Measurements from ENCODE around the gene MTHFSD. TPM values are rescaled to one million over a fixed set of nuclear protein-coding genes. Genes with fewer than 3 reads are reported as not detected.

MTHFSD gene
- polyA plus RNA-seq, 1 donor from 2014 or later: 25.0 TPM

DNA sequence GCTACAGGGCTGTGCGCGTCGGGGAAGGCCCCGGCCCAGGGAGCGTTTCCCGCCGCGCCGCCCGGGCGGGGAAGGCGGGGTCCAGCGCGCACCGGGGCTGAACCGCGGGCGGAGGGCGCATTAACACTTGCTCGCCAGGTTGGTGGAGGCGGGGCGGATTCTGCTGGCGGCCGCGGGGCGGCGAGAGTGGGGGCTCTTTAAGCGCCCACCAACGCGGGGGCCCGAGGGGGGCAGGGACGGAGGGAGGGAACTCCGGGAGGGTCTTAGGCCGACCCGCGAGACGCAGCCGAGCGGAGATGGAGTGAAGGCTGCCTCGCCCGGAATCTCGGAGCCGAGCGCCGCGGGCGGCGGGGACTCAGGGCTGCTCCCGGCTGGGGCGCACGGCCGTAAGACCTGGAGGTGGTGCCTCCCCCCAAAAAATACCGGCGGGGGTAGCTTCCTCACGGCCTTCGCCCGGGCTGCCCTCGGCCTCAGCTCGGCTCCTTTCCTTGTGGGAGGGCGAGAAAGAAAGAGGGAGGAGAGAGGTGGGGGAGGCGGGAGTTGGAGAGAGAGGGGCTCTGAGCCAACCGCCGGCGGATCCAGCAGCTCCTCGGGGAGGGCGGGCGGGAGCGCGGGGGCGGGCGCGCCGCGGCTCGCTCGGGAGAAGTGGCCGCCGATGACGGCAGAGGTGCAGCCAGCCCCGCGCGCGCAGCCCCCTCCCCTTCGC, 45.1 kb downstream of the MTHFSD start:
- Histone ChIP-seq H3K9ac (ENCODE audit: low read length) (no peak overlapping the region), H2AFZ (ENCODE audit: low read depth, low read length) (no peak overlapping the region), H3K4me3 (ENCODE audit: low read length) (peak overlapping the region; percentile 52), H3K27me3 (ENCODE audit: insufficient read depth, low read depth, low read length) (peaks cover 98% of the 10 kb centered on the region), H3K9me2 (ENCODE audit: insufficient read depth, low read length) (no peaks in the 10 kb centered on the region), H3K9me3 (ENCODE audit: low read length) (no peaks in the 10 kb centered on the region), H3K4me2 (ENCODE audit: low read length) (no peak overlapping the region), H3K27ac (ENCODE audit: low read length) (no peak overlapping the region), H3F3A (ENCODE audit: insufficient read depth, low read length, poor library complexity, severe bottlenecking) (no peaks in the 10 kb centered on the region), H3K36me3 (ENCODE audit: insufficient read depth, low read length) (no peaks in the 10 kb centered on the region), H3K79me2 (replicated peaks; ENCODE audit: insufficient read depth, low read length) (no peaks in the 10 kb centered on the region), H4K20me1 (ENCODE audit: insufficient read depth) (no peaks in the 10 kb centered on the region)
- TF ChIP-seq TAF1 (IDR thresholded peaks at IDR 0.05; ENCODE audit: low read depth) (no peak), EZH2 (IDR thresholded peaks at IDR 0.05; ENCODE audit: borderline replicate concordance, insufficient read depth, low read length, poor library complexity, severe bottlenecking) (peak; percentile 88)

DNA sequence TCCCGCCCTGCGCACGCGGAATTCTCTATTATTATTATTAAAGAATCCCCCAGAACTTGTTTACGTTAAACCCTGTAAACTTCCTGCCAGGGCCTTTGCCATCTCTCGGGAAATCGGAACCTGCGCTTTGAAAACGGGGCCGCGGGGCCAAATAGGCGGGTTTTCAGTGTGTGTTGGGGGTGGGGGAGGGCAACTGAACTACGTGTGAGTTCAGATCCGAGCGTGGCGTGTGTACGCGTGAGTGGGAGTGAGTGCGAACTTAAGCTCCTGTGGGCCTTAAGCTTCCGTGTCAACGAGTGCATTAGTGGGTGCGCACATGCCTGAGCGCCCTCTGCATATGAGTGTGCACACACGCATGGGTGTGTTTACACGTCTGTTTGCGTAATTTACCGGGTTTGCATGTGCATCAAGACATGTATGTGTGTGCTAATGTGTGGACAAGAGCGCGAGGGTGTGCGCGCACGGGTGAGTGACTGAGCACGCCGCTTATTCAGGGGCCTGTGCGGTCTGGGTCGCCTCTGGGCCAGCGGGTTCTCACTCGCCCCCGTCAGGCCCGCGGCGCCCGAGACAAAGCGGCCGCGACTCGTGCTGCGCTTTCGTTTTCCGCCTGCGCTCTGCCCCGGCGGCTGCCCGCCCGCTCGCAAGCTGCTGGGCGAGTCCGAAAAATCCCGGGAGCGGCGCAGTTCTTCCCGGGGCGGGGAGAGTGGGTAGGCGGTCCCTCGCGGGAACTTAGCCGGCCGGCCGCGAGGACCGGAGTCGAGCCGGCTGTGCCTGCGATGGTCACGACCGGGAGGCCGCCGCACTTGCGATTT, 45.9 kb downstream of the MTHFSD start:
- Histone ChIP-seq H3K36me3 (ENCODE audit: insufficient read depth, low read length) (no peaks in the 10 kb centered on the region), H4K20me1 (ENCODE audit: insufficient read depth) (no peaks in the 10 kb centered on the region), H3K79me2 (replicated peaks; ENCODE audit: insufficient read depth, low read length) (no peaks in the 10 kb centered on the region), H2AFZ (ENCODE audit: low read depth, low read length) (no peak overlapping the region), H3K27me3 (ENCODE audit: insufficient read depth, low read depth, low read length) (peaks cover 98% of the 10 kb centered on the region), H3K9me2 (ENCODE audit: insufficient read depth, low read length) (no peaks in the 10 kb centered on the region), H3K9me3 (ENCODE audit: low read length) (no peaks in the 10 kb centered on the region), H3K9ac (ENCODE audit: low read length) (no peak overlapping the region), H3K4me2 (ENCODE audit: low read length) (no peak overlapping the region), H3K27ac (ENCODE audit: low read length) (no peak overlapping the region), H3K4me3 (ENCODE audit: low read length) (peak overlapping the region; percentile 52), H3F3A (ENCODE audit: insufficient read depth, low read length, poor library complexity, severe bottlenecking) (no peaks in the 10 kb centered on the region)
- TF ChIP-seq, protein P1, sequence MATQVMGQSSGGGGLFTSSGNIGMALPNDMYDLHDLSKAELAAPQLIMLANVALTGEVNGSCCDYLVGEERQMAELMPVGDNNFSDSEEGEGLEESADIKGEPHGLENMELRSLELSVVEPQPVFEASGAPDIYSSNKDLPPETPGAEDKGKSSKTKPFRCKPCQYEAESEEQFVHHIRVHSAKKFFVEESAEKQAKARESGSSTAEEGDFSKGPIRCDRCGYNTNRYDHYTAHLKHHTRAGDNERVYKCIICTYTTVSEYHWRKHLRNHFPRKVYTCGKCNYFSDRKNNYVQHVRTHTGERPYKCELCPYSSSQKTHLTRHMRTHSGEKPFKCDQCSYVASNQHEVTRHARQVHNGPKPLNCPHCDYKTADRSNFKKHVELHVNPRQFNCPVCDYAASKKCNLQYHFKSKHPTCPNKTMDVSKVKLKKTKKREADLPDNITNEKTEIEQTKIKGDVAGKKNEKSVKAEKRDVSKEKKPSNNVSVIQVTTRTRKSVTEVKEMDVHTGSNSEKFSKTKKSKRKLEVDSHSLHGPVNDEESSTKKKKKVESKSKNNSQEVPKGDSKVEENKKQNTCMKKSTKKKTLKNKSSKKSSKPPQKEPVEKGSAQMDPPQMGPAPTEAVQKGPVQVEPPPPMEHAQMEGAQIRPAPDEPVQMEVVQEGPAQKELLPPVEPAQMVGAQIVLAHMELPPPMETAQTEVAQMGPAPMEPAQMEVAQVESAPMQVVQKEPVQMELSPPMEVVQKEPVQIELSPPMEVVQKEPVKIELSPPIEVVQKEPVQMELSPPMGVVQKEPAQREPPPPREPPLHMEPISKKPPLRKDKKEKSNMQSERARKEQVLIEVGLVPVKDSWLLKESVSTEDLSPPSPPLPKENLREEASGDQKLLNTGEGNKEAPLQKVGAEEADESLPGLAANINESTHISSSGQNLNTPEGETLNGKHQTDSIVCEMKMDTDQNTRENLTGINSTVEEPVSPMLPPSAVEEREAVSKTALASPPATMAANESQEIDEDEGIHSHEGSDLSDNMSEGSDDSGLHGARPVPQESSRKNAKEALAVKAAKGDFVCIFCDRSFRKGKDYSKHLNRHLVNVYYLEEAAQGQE (IDR thresholded peaks at IDR 0.05; ENCODE audit: borderline replicate concordance): no peak
- no peak for TF ChIP-seq MXI1 (conservative IDR thresholded peaks at IDR 0.05; ENCODE audit: poor library complexity, severe bottlenecking)
- peak; percentile 99 for TF ChIP-seq EZH2 (IDR thresholded peaks at IDR 0.05; ENCODE audit: borderline replicate concordance, insufficient read depth, low read length, poor library complexity, severe bottlenecking)
- TF ChIP-seq POLR2AphosphoS5 (IDR thresholded peaks at IDR 0.05): peak; percentile 38

DNA sequence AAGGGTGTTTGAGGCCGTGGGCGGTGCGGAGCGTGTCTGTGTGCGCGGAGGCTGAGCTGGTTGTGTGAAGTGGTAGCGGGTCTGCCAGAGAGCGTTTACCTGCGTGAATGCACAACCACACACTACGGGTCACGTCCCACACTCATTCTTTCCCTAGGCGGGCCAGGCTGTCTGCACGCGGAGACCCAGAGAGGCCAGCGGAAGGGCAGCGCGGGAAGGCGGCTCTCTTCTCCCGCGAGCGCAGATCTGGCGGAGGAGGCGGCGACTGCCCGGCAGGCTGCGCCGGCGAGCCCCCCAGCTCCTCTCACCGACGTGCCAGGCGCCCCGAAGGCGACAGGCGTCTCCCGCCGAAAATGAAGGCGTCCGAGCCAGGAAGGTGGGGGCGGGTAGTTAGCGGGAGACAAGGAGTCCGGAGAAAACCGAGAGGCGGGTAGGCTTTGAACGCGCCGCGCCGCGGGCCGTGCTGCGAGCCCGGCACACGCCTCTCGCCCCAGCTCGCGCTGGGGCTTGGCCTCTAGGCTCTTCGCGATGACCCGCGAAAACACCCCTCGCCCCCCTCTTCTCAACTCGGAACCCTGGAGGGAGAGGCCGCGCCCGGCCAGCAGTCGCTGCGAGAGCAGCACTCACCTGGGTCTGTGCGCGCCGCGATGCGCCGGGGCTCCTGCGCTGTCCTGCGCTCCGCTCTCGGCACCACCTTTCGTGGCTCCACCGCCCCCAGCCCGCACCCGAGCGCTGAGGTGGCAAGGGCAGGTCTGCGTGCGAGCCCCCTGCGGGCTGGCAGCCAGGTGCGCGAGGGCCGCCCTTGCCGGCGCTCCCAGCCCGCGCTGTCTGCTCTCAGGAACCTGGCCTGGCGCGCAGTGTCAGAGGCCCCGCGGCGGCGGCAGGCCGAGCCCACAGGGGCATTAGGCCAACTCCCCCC, 46.7 kb downstream of the MTHFSD start:
- no peaks in the 10 kb centered on the region for H4K20me1 ChIP-seq (ENCODE audit: insufficient read depth)
- H3K4me2 ChIP-seq (ENCODE audit: low read length): no peak overlapping the region
- no peak overlapping the region for H3K4me3 ChIP-seq (ENCODE audit: low read length)
- H2AFZ ChIP-seq (ENCODE audit: low read depth, low read length): no peak overlapping the region
- H3F3A ChIP-seq (ENCODE audit: insufficient read depth, low read length, poor library complexity, severe bottlenecking): no peaks in the 10 kb centered on the region
- H3K79me2 ChIP-seq (replicated peaks; ENCODE audit: insufficient read depth, low read length): no peaks in the 10 kb centered on the region
- H3K27me3 ChIP-seq (ENCODE audit: insufficient read depth, low read depth, low read length): peaks cover 98% of the 10 kb centered on the region
- H3K36me3 ChIP-seq (ENCODE audit: insufficient read depth, low read length): no peaks in the 10 kb centered on the region
- no peak overlapping the region for H3K27ac ChIP-seq (ENCODE audit: low read length)
- H3K9me3 ChIP-seq (ENCODE audit: low read length): no peaks in the 10 kb centered on the region
- H3K9ac ChIP-seq (ENCODE audit: low read length): no peak overlapping the region
- no peaks in the 10 kb centered on the region for H3K9me2 ChIP-seq (ENCODE audit: insufficient read depth, low read length)
- no peak for TF ChIP-seq SMC3 (conservative IDR thresholded peaks at IDR 0.05; ENCODE audit: poor library complexity)
- TF ChIP-seq, protein P2, sequence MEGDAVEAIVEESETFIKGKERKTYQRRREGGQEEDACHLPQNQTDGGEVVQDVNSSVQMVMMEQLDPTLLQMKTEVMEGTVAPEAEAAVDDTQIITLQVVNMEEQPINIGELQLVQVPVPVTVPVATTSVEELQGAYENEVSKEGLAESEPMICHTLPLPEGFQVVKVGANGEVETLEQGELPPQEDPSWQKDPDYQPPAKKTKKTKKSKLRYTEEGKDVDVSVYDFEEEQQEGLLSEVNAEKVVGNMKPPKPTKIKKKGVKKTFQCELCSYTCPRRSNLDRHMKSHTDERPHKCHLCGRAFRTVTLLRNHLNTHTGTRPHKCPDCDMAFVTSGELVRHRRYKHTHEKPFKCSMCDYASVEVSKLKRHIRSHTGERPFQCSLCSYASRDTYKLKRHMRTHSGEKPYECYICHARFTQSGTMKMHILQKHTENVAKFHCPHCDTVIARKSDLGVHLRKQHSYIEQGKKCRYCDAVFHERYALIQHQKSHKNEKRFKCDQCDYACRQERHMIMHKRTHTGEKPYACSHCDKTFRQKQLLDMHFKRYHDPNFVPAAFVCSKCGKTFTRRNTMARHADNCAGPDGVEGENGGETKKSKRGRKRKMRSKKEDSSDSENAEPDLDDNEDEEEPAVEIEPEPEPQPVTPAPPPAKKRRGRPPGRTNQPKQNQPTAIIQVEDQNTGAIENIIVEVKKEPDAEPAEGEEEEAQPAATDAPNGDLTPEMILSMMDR (IDR thresholded peaks at IDR 0.05; ENCODE audit: poor library complexity, severe bottlenecking): no peak
- TF ChIP-seq TAF1 (IDR thresholded peaks at IDR 0.05; ENCODE audit: low read depth): no peak
- TF ChIP-seq, protein P1 (IDR thresholded peaks at IDR 0.05; ENCODE audit: borderline replicate concordance): no peak
- TF ChIP-seq EZH2 (IDR thresholded peaks at IDR 0.05; ENCODE audit: borderline replicate concordance, insufficient read depth, low read length, poor library complexity, severe bottlenecking): peak; percentile 98
- no peak for TF ChIP-seq MXI1 (conservative IDR thresholded peaks at IDR 0.05; ENCODE audit: poor library complexity, severe bottlenecking)
- TF ChIP-seq EP300 (conservative IDR thresholded peaks at IDR 0.05; ENCODE audit: poor library complexity, severe bottlenecking): no peak
- TF ChIP-seq RAD21 (conservative IDR thresholded peaks at IDR 0.05): no peak
